CD4-positive, alpha-beta memory T cell (primary cell): ENCODE measurements around the gene NEGR1. TPM values are rescaled to one million over a fixed set of nuclear protein-coding genes. Genes with fewer than 3 reads are reported as not detected.

Experiments
- CTCF ChIA-PET: fragments of 350-600 bp; sonication (Branson Sonifier 250); formaldehyde crosslinking; loops from one replicate; lab custom pipeline; 2021; ENCODE audit warnings: inconsistent platforms; ENCODE audit not compliant: partially characterized antibody; lab: Charles Lee
- POLR2A ChIA-PET: fragments of 350-600 bp; sonication (Branson Sonifier 250); formaldehyde crosslinking; loops from one replicate; lab custom pipeline; 2021; ENCODE audit not compliant: partially characterized antibody; lab: Charles Lee
- DNase-seq, 5 donors: peaks; one replicate each; pipeline versions ENCODE4 v3.0.0 to v3.0.0-alpha.2; 2020 to 2022; ENCODE audit warnings: mixed read lengths in 1 of 5
- H3K27ac ChIP-seq: one replicate; pipeline ENCODE4 v1.7.0; 2013; ENCODE audit warnings: low read depth, low read length
- H3K27me3 ChIP-seq: 2 replicates; pipeline ENCODE4 v1.7.0; 2013; ENCODE audit warnings: mild to moderate bottlenecking, low read length, moderate library complexity; ENCODE audit not compliant: insufficient read depth
- H3K36me3 ChIP-seq: 2 replicates; pipeline ENCODE4 v1.7.0; 2013; ENCODE audit warnings: mild to moderate bottlenecking, low read length, moderate library complexity; ENCODE audit not compliant: insufficient read depth
- H3K4me1 ChIP-seq: 2 replicates; pipeline ENCODE4 v1.7.0; 2013; ENCODE audit warnings: mild to moderate bottlenecking, low read length, moderate library complexity; ENCODE audit not compliant: insufficient read depth
- H3K4me3 ChIP-seq, 2 donors: one replicate each; pipeline ENCODE4 v1.7.0; 2013; ENCODE audit warnings: low read length in 2 of 2, mild to moderate bottlenecking in 1 of 2
- H3K9me3 ChIP-seq, 2 donors: one replicate each; pipeline ENCODE4 v1.7.0; 2013; ENCODE audit warnings: low read length in 2 of 2, control low read depth in 1 of 2; ENCODE audit not compliant: control insufficient read depth in 1 of 2
- H3K27ac Mint-ChIP-seq, 7 donors: one replicate each; pipeline ENCODE4 v1.8.0; 2020 to 2021; ENCODE audit warnings: mixed read lengths in 7 of 7, mild to moderate bottlenecking in 6 of 7, inconsistent platforms in 3 of 7, moderate library complexity in 3 of 7
- H3K27me3 Mint-ChIP-seq, 2 donors: one replicate each; pipeline ENCODE4 v1.8.0; 2020 to 2021; ENCODE audit warnings: mixed read lengths in 2 of 2
- H3K36me3 Mint-ChIP-seq, 2 donors: one replicate each; pipeline ENCODE4 v1.8.0; 2020 to 2021; ENCODE audit warnings: mixed read lengths in 2 of 2, inconsistent platforms in 1 of 2, mild to moderate bottlenecking in 1 of 2
- H3K4me1 Mint-ChIP-seq, 4 donors: one replicate each; pipeline ENCODE4 v1.8.0; 2020 to 2021; ENCODE audit warnings: mixed read lengths in 4 of 4, mild to moderate bottlenecking in 1 of 4
- H3K4me3 Mint-ChIP-seq, 8 donors: one replicate each; pipeline ENCODE4 v1.8.0; 2020 to 2021; ENCODE audit warnings: mixed read lengths in 8 of 8, mild to moderate bottlenecking in 7 of 8, moderate library complexity in 6 of 8, inconsistent platforms in 3 of 8
- H3K9me3 Mint-ChIP-seq, 8 donors: one replicate each; pipeline ENCODE4 v1.8.0; 2020 to 2021; ENCODE audit warnings: mixed read lengths in 8 of 8, mild to moderate bottlenecking in 5 of 8, inconsistent platforms in 3 of 8, moderate library complexity in 1 of 8
- intact Hi-C: fragments of 100-400 bp; cut with micrococcal nuclease; formaldehyde crosslinking; loops from one replicate; pipeline ENCODE4 v1.15.1; 2023
- polyA plus RNA-seq, 2 donors: library from polyadenylated mRNA; unstranded; fragments of 300-500 nt; fragmentation: Illumina TruSeq; gene quantifications; one replicate each; pipeline ENCODE4 v1.2.3, GENCODE V29; 2021
- total RNA-seq, 2 experiments: library from RNA; stranded (reverse); gene quantifications; one replicate each; pipeline ENCODE4 v1.2.3, GENCODE V29; 2021

NEGR1 gene
- total and polyA plus RNA-seq, 4 experiments from 2014 or later, result not detected

GRCh38 chr1:72280711-72281110 is 1.6 kb downstream of the NEGR1 start:
- no peaks in the 10 kb centered on the region for H3K9me3 ChIP-seq
- H3K4me1 ChIP-seq, result peaks cover 7% of the 10 kb centered on the region
- peaks cover 3% of the 10 kb centered on the region for H3K27me3 ChIP-seq
- no peaks in the 10 kb centered on the region for H3K36me3 ChIP-seq
- peaks cover 0 to 7% (median 2%) of the 10 kb centered on the region in 8 donors for H3K9me3 Mint-ChIP-seq
- peak overlapping the region in 4 of 8 donors; percentile 61 to 88 (median 84) for H3K4me3 Mint-ChIP-seq
- H3K4me3 ChIP-seq, result no peak overlapping the region
- H3K27ac Mint-ChIP-seq, result peak overlapping the region in 3 of 7 donors; percentile 9 to 47 (median 36)
- no peaks in the 10 kb centered on the region for H3K36me3 Mint-ChIP-seq
- intact Hi-C loops, result no loop called here
- POLR2A ChIA-PET, result no interaction called here
- peaks cover 13 to 18% (median 16%) of the 10 kb centered on the region in 4 donors for H3K4me1 Mint-ChIP-seq
- CTCF ChIA-PET, result no interaction called here
- no peak overlapping the region for H3K27ac ChIP-seq
- no peak for DNase-seq
- peaks cover 0 to 9% of the 10 kb centered on the region in 2 donors for H3K27me3 Mint-ChIP-seq

GRCh38 chr1:72280131-72280530 is 2.2 kb downstream of the NEGR1 start:
- H3K4me3 Mint-ChIP-seq, result no peak overlapping the region
- peaks cover 0 to 9% of the 10 kb centered on the region in 2 donors for H3K27me3 Mint-ChIP-seq
- no peak overlapping the region for H3K4me3 ChIP-seq
- H3K36me3 Mint-ChIP-seq, result no peaks in the 10 kb centered on the region
- H3K27ac ChIP-seq, result no peak overlapping the region
- POLR2A ChIA-PET, result no interaction called here
- no peak overlapping the region for H3K27ac Mint-ChIP-seq
- H3K9me3 ChIP-seq, result no peaks in the 10 kb centered on the region
- intact Hi-C loops, result no loop called here
- DNase-seq, result no peak
- peaks cover 13 to 18% (median 16%) of the 10 kb centered on the region in 4 donors for H3K4me1 Mint-ChIP-seq
- H3K9me3 Mint-ChIP-seq, result peaks cover 0 to 7% (median 2%) of the 10 kb centered on the region in 8 donors
- H3K27me3 ChIP-seq, result peaks cover 1% of the 10 kb centered on the region
- peaks cover 2% of the 10 kb centered on the region for H3K4me1 ChIP-seq
- no peaks in the 10 kb centered on the region for H3K36me3 ChIP-seq
- CTCF ChIA-PET, result no interaction called here

- Mint-ChIP-seq H3K36me3 (no peaks in the 10 kb centered on the region), H3K27me3 (peaks cover 2 to 9% of the 10 kb centered on the region in 2 donors), H3K4me3 (no peak overlapping the region), H3K27ac (no peak overlapping the region), H3K9me3 (peaks cover 0 to 17% (median 2%) of the 10 kb centered on the region in 8 donors), H3K4me1 (peaks cover 13 to 18% (median 16%) of the 10 kb centered on the region in 4 donors)
- Histone ChIP-seq H3K27ac (no peak overlapping the region), H3K4me1 (no peaks in the 10 kb centered on the region), H3K36me3 (no peaks in the 10 kb centered on the region), H3K9me3 (no peaks in the 10 kb centered on the region), H3K27me3 (no peaks in the 10 kb centered on the region), H3K4me3 (no peak overlapping the region)
- CTCF ChIA-PET, result no interaction called here
- no peak for DNase-seq
- POLR2A ChIA-PET, result no interaction called here
- intact Hi-C loops, result no loop called here
Measured at GRCh38 chr1:72278461-72278860, 3.9 kb downstream of the NEGR1 start.

- no peak overlapping the region for H3K4me3 Mint-ChIP-seq
- Histone ChIP-seq H3K9me3 (no peaks in the 10 kb centered on the region), H3K27me3 (no peaks in the 10 kb centered on the region), H3K4me3 (no peak overlapping the region), H3K4me1 (no peaks in the 10 kb centered on the region), H3K36me3 (no peaks in the 10 kb centered on the region), H3K27ac (no peak overlapping the region)
- ChIA-PET POLR2A (no interaction called here), CTCF (interaction anchor here (1.5 kb wide), 1 partner anchor 16 kb away, joined by 3 read pairs; no protein-coding TSS in a partner anchor)
- no peaks in the 10 kb centered on the region for H3K36me3 Mint-ChIP-seq
- H3K27ac Mint-ChIP-seq, result no peak overlapping the region
- H3K9me3 Mint-ChIP-seq, result peaks cover 0 to 10% (median 2%) of the 10 kb centered on the region in 8 donors
- intact Hi-C loops, result no loop called here
- no peaks in the 10 kb centered on the region for H3K4me1 Mint-ChIP-seq
- peaks cover 0 to 2% of the 10 kb centered on the region in 2 donors for H3K27me3 Mint-ChIP-seq
- no peak for DNase-seq
Measured at GRCh38 chr1:72271555-72272085, 10.7 kb downstream of the NEGR1 start.

GRCh38 chr1:72262735-72263134 is 19.6 kb downstream of the NEGR1 start:
- Histone ChIP-seq H3K4me1 (no peaks in the 10 kb centered on the region), H3K9me3 (no peaks in the 10 kb centered on the region), H3K27me3 (no peaks in the 10 kb centered on the region), H3K27ac (no peak overlapping the region), H3K4me3 (no peak overlapping the region), H3K36me3 (no peaks in the 10 kb centered on the region)
- intact Hi-C loops, result no loop called here
- H3K36me3 Mint-ChIP-seq, result no peaks in the 10 kb centered on the region
- no peaks in the 10 kb centered on the region for H3K4me1 Mint-ChIP-seq
- H3K4me3 Mint-ChIP-seq, result no peak overlapping the region
- H3K27ac Mint-ChIP-seq, result no peak overlapping the region
- DNase-seq, result no peak
- no peaks in the 10 kb centered on the region for H3K27me3 Mint-ChIP-seq
- CTCF ChIA-PET, result no interaction called here
- POLR2A ChIA-PET, result no interaction called here
- peaks cover 0 to under 1% (median 0%) of the 10 kb centered on the region in 8 donors for H3K9me3 Mint-ChIP-seq

GRCh38 chr1:72253132-72253531 is 29.2 kb downstream of the NEGR1 start:
- H3K27ac ChIP-seq, result no peak overlapping the region
- H3K36me3 ChIP-seq, result no peaks in the 10 kb centered on the region
- H3K9me3 Mint-ChIP-seq, result peaks cover 0 to 5% (median 2%) of the 10 kb centered on the region in 8 donors
- no peak for DNase-seq
- ChIA-PET CTCF (no interaction called here), POLR2A (no interaction called here)
- H3K27me3 Mint-ChIP-seq, result no peaks in the 10 kb centered on the region
- no peak overlapping the region for H3K4me3 Mint-ChIP-seq
- H3K4me3 ChIP-seq, result no peak overlapping the region
- no peaks in the 10 kb centered on the region for H3K4me1 ChIP-seq
- no peaks in the 10 kb centered on the region for H3K9me3 ChIP-seq
- H3K27me3 ChIP-seq, result no peaks in the 10 kb centered on the region
- H3K27ac Mint-ChIP-seq, result no peak overlapping the region
- no peaks in the 10 kb centered on the region for H3K36me3 Mint-ChIP-seq
- intact Hi-C loops, result no loop called here
- H3K4me1 Mint-ChIP-seq, result no peaks in the 10 kb centered on the region

- H3K4me3 ChIP-seq, result no peak overlapping the region
- no peak overlapping the region for H3K27ac Mint-ChIP-seq
- DNase-seq, result no peak
- H3K36me3 ChIP-seq, result no peaks in the 10 kb centered on the region
- POLR2A ChIA-PET, result no interaction called here
- peaks cover 0 to 4% (median 0%) of the 10 kb centered on the region in 8 donors for H3K9me3 Mint-ChIP-seq
- H3K27me3 ChIP-seq, result no peaks in the 10 kb centered on the region
- peaks cover 0 to 2% of the 10 kb centered on the region in 2 donors for H3K9me3 ChIP-seq
- no peaks in the 10 kb centered on the region for H3K4me1 Mint-ChIP-seq
- intact Hi-C loops, result no loop called here
- H3K4me1 ChIP-seq, result no peaks in the 10 kb centered on the region
- no peaks in the 10 kb centered on the region for H3K27me3 Mint-ChIP-seq
- CTCF ChIA-PET, result no interaction called here
- H3K36me3 Mint-ChIP-seq, result no peaks in the 10 kb centered on the region
- no peak overlapping the region for H3K4me3 Mint-ChIP-seq
- H3K27ac ChIP-seq, result no peak overlapping the region
Measured at GRCh38 chr1:72241397-72241796, 40.9 kb downstream of the NEGR1 start.
